ENCODE measurements around the gene INHBB.

The INHBB gene

GRCh38 chr2:120353931-120354330 is 8.0 kb downstream of the INHBB start:
- no peak for TF ChIP-seq CTCF (IDR thresholded peaks at IDR 0.05; ENCODE audit: low read depth, low read length, missing control alignments)
- DNase-seq (ENCODE audit: extremely low read depth, low read depth) = no peak
- H3K4me3 ChIP-seq (replicated peaks; ENCODE audit: low read depth, low read length) = no peak overlapping the region

GRCh38 chr2:120354467-120354866 is 8.5 kb downstream of the INHBB start:
- no peak overlapping the region for H3K4me3 ChIP-seq (replicated peaks; ENCODE audit: low read depth, low read length)
- TF ChIP-seq CTCF (IDR thresholded peaks at IDR 0.05; ENCODE audit: low read depth, low read length, missing control alignments) = no peak
- DNase-seq (ENCODE audit: extremely low read depth, low read depth) = no peak

GRCh38 chr2:120354935-120355779 is 9.2 kb downstream of the INHBB start:
- DNase-seq (ENCODE audit: extremely low read depth, low read depth) = no peak
- no peak overlapping the region for H3K4me3 ChIP-seq (replicated peaks; ENCODE audit: low read depth, low read length)
- no peak for TF ChIP-seq CTCF (IDR thresholded peaks at IDR 0.05; ENCODE audit: low read depth, low read length, missing control alignments)

- TF ChIP-seq CTCF (IDR thresholded peaks at IDR 0.05; ENCODE audit: low read depth, low read length, missing control alignments) = no peak
- no peak for DNase-seq (ENCODE audit: extremely low read depth, low read depth)
- H3K4me3 ChIP-seq (replicated peaks; ENCODE audit: low read depth, low read length) = no peak overlapping the region
These were observed 9.9 kb downstream of the INHBB start for GRCh38 chr2:120355780-120356266.

GRCh38 chr2:120357768-120358167 is 11.8 kb downstream of the INHBB start:
- TF ChIP-seq CTCF (IDR thresholded peaks at IDR 0.05; ENCODE audit: low read depth, low read length, missing control alignments) = no peak
- DNase-seq (ENCODE audit: extremely low read depth, low read depth) = no peak
- H3K4me3 ChIP-seq (replicated peaks; ENCODE audit: low read depth, low read length) = no peak overlapping the region

GRCh38 chr2:120358734-120359465 is 13.0 kb downstream of the INHBB start:
- H3K4me3 ChIP-seq (replicated peaks; ENCODE audit: low read depth, low read length) = no peak overlapping the region
- no peak for DNase-seq (ENCODE audit: extremely low read depth, low read depth)
- no peak for TF ChIP-seq CTCF (IDR thresholded peaks at IDR 0.05; ENCODE audit: low read depth, low read length, missing control alignments)
